Large intestine (tissue), 12 donors: Measurements from ENCODE around the gene NPIPA2. TPM values are rescaled to one million over a fixed set of nuclear protein-coding genes. Genes with fewer than 3 reads are reported as not detected.
"Not testable (repeated sequence)": the region's sequence is repeated elsewhere in the genome, so short reads cannot be mapped to it uniquely, and the experiment has no call there.

ENCODE experiments used
- DNase-seq, 2 donors: peaks; one replicate each; pipeline versions ENCODE4 v3.0.0 to v3.0.0-alpha.2; 2013
- H3K27ac ChIP-seq: one replicate; pipeline ENCODE4 v1.5.1; 2013; ENCODE audit warnings: low read length
- H3K27me3 ChIP-seq: 2 replicates; pipeline ENCODE4 v1.6.1; 2013; ENCODE audit warnings: low read length; ENCODE audit not compliant: control insufficient read depth, insufficient read depth
- H3K36me3 ChIP-seq: 2 replicates; pipeline ENCODE4 v1.6.1; 2013; ENCODE audit warnings: low read length; ENCODE audit not compliant: control insufficient read depth, insufficient read depth
- H3K4me1 ChIP-seq: one replicate; pipeline ENCODE4 v1.6.1; 2013; ENCODE audit warnings: low read length; ENCODE audit not compliant: control insufficient read depth, insufficient read depth
- H3K4me3 ChIP-seq: one replicate; pipeline ENCODE4 v1.5.1; 2013; ENCODE audit warnings: low read length
- H3K9me3 ChIP-seq: one replicate; pipeline ENCODE4 v1.6.1; 2013; ENCODE audit warnings: mild to moderate bottlenecking, low read depth, low read length, moderate library complexity; ENCODE audit not compliant: control insufficient read depth
- whole genome bisulfite sequencing: methylation state at CpG from one replicate; pipeline ENCODE4 v1.1.5; 2013; ENCODE audit warnings: low lambda C conversion rate; ENCODE audit not compliant: insufficient coverage; 5-methylcytosine and 5-hydroxymethylcytosine counted together
- long read RNA-seq, 11 donors: transcript quantifications; one replicate each; lab custom pipeline, GENCODE V29; 2026
- polyA plus RNA-seq: library from polyadenylated mRNA; unstranded; fragments of 120-200 nt; gene quantifications from one replicate; pipeline ENCODE4 v1.2.1, GENCODE V29; 2013

NPIPA2 gene
- 0.63 TPM for polyA plus RNA-seq
- long read RNA-seq, donor 1: 0 reads
- long read RNA-seq, donor 2: 0 reads
- long read RNA-seq, donor 3: 0 reads
- long read RNA-seq, donor 4: 0 reads
- long read RNA-seq, donor 5: 0 reads
- long read RNA-seq, donor 6: 0 reads
- long read RNA-seq, donor 7: 0 reads
- long read RNA-seq, donor 8: 0 reads
- long read RNA-seq, donor 9: 0 reads
- long read RNA-seq, donor 10: 0 reads
- long read RNA-seq, donor 11: 0 reads

GRCh38 chr16:14742273-14743128 is at the start of gene NPIPA2:
Gene NPIPA2, plus strand, starts transcription at chr16:14742533. Its CDS starts 5,533 bp downstream, at chr16:14748066.
- H3K36me3 ChIP-seq, H3K27ac ChIP-seq, DNase-seq: not testable (repeated sequence)

GRCh38 chr16:14694129-14694528 is 48.2 kb upstream of the NPIPA2 start, which contains the start of gene PLA2G10:
Gene PLA2G10, minus strand, starts transcription at chr16:14694308. Its CDS starts 79 bp downstream, at chr16:14694229.
- H3K36me3 ChIP-seq, H3K27me3 ChIP-seq, H3K4me3 ChIP-seq, H3K4me1 ChIP-seq, H3K27ac ChIP-seq, H3K9me3 ChIP-seq, DNase-seq: not testable (repeated sequence)
- whole genome bisulfite sequencing: no CpG with 5 or more reads among the region's 28 CpGs

More at GRCh38 chr16:14742273-14743128, at the start of gene NPIPA2:
- not testable (repeated sequence) for H3K4me3 ChIP-seq, H3K4me1 ChIP-seq, H3K9me3 ChIP-seq, H3K27me3 ChIP-seq
- WGBS: no CpG with 5 or more reads among the region's 73 CpGs

GRCh38 chr16:14701859-14702258 is 40.5 kb upstream of the NPIPA2 start:
- DNase-seq, H3K27ac ChIP-seq, H3K4me1 ChIP-seq, H3K27me3 ChIP-seq, H3K4me3 ChIP-seq, H3K9me3 ChIP-seq, H3K36me3 ChIP-seq: not testable (repeated sequence)
- no CpG with 5 or more reads among the region's 7 CpGs for WGBS

GRCh38 chr16:14702672-14703071 is 39.7 kb upstream of the NPIPA2 start:
- no CpG with 5 or more reads among the region's 11 CpGs for WGBS
- not testable (repeated sequence) for H3K9me3 ChIP-seq, H3K27me3 ChIP-seq, H3K4me3 ChIP-seq, H3K27ac ChIP-seq, H3K36me3 ChIP-seq, DNase-seq, H3K4me1 ChIP-seq

GRCh38 chr16:14703156-14704011 is 38.9 kb upstream of the NPIPA2 start, which contains the start of gene NPIPA3:
Gene NPIPA3, plus strand, starts transcription at chr16:14703411. Its CDS starts 5,533 bp downstream, at chr16:14708944.
- H3K4me3 ChIP-seq: not testable (repeated sequence)
- no CpG with 5 or more reads among the region's 73 CpGs for WGBS

GRCh38 chr16:14733233-14733632 is 9.1 kb upstream of the NPIPA2 start:
- not testable (repeated sequence) for H3K36me3 ChIP-seq
- no CpG with 5 or more reads among the region's 28 CpGs for WGBS

More at GRCh38 chr16:14703156-14704011, 38.9 kb upstream of the NPIPA2 start, which contains the start of gene NPIPA3:
- not testable (repeated sequence) for H3K4me1 ChIP-seq, H3K36me3 ChIP-seq, H3K9me3 ChIP-seq, H3K27me3 ChIP-seq, DNase-seq, H3K27ac ChIP-seq

GRCh38 chr16:14740832-14741385 is 1.4 kb upstream of the NPIPA2 start:
- not testable (repeated sequence) for DNase-seq, H3K9me3 ChIP-seq, H3K36me3 ChIP-seq, H3K27me3 ChIP-seq, H3K4me1 ChIP-seq, H3K4me3 ChIP-seq, H3K27ac ChIP-seq
- no CpG with 5 or more reads among the region's 10 CpGs for WGBS

More at GRCh38 chr16:14733233-14733632, 9.1 kb upstream of the NPIPA2 start:
- not testable (repeated sequence) for H3K9me3 ChIP-seq, DNase-seq, H3K4me3 ChIP-seq, H3K4me1 ChIP-seq, H3K27me3 ChIP-seq, H3K27ac ChIP-seq

GRCh38 chr16:14741794-14742193 is 539 bp upstream of the NPIPA2 start:
- H3K36me3 ChIP-seq, H3K4me1 ChIP-seq, H3K27me3 ChIP-seq, H3K4me3 ChIP-seq, H3K27ac ChIP-seq, H3K9me3 ChIP-seq, DNase-seq: not testable (repeated sequence)
- WGBS: no CpG with 5 or more reads among the region's 11 CpGs

GRCh38 chr16:14773654-14774053 is 31.3 kb downstream of the NPIPA2 start:
- H3K27me3 ChIP-seq, DNase-seq, H3K4me3 ChIP-seq, H3K27ac ChIP-seq, H3K4me1 ChIP-seq, H3K36me3 ChIP-seq, H3K9me3 ChIP-seq: not testable (repeated sequence)
- no CpG with 5 or more reads among the region's 2 CpGs for WGBS

GRCh38 chr16:14775624-14776023 is 33.3 kb downstream of the NPIPA2 start:
- H3K4me1 ChIP-seq, H3K27me3 ChIP-seq, H3K9me3 ChIP-seq, H3K4me3 ChIP-seq, DNase-seq, H3K27ac ChIP-seq, H3K36me3 ChIP-seq: not testable (repeated sequence)
- no CpG with 5 or more reads among the region's 2 CpGs for WGBS
